Kidney capillary endothelial cell (primary cell): Measurements from ENCODE around the gene SYT7.

ENCODE experiments used
- DNase-seq: peaks from one replicate; pipeline ENCODE4 v3.0.0-alpha.2; 2018; ENCODE audit warnings: low spot score

Gene SYT7

DNA sequence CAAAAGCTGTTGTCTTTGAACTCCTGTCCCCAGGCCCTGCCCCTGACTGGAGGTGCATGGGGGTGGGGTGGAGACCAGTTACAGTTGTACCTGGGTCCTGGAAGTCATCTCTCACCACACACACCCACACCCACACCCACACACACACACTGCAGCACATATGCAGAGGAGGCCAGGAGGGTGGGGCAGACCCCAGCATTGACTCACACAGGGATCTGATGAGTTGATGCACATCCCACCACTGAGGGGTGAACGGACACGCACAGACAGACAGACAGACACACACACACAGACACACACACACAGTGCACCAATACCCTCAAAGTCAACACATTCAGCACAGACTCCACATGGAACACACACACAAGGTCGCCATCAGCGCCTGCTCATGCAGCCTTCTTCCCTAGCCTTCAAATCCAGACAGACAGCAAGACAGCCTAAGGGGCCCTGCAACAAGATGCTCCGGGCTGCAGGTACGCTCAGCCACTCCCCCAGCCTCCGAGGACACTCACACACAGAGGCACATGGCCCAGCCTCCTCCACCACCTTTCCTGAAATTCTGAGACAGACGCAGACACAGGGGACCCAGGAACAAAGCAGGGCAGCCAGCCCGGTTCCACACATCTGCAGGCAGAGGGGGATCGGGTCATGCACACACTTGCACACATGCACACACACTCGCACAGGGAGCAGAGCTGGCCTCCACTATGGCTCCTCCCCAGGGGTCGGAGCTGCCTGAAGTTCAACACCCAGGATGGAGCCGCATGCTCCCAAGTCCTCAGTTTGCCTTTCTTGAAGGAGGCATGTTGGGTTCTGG is 26.5 kb downstream of the SYT7 start:
- no peak for DNase-seq

DNA sequence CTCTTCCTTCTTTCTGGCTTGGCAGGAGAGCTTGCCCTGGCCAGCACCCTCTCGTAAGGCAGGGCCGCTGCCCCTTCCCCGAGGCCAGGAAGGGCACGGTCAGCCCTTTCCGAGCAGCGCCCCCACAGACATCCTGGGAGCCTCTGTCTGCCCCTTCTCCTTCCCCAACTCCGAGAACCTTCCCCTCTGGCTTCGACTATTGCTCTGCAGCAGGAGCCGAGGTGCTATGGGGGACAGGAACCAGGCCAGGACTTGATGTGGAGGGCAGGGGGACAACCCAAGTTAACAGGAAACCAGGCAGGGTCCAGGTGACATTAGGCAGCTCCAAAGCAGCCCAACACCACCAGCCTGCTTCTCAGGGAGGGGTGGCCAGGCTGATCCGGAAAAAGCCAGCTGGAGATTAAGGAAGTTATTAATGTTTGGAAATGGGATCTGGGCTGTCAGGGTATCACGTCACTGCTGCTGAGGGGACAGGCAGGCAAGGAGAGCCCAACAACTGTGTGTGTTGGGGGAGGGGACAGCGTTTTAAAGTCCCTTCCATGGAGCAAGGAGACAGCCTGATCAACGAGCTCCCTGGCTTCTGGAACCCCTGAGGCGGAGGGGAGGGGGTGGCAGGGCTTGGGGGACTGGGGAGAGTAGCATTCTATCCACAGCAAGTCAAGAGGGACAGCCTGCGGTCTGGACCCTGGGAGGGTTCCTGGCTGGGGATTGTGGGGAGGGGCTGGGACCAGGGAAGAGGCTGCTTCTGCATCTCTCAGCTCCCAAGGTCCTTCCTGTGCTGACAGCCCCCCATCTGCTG is 27.3 kb downstream of the SYT7 start:
- DNase-seq = no peak

DNA sequence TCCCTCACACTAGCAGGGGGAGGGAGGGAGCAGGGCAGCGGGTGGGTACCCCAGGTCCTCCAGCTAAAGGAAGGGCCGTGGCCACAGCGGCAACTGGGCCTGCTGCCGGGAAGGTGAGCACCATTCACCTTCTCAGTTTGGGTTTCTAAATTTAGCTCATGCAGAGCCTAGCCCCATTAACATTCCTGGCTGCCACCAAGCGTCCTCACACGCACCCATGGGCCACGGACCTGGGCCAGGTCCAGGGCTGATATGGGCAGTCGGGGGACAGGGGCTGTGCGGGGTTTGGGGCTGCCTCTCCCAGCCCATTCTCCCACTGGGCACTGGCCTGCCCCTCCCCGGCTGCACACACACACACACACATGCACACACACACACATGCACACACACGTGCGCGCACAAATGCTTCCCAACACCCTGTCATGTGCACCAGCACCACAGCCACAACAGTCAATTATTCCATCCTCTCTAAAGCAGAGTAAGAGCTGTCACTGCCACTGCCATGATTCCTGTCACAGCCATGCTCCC is 28.7 kb downstream of the SYT7 start:
- no peak for DNase-seq

DNA sequence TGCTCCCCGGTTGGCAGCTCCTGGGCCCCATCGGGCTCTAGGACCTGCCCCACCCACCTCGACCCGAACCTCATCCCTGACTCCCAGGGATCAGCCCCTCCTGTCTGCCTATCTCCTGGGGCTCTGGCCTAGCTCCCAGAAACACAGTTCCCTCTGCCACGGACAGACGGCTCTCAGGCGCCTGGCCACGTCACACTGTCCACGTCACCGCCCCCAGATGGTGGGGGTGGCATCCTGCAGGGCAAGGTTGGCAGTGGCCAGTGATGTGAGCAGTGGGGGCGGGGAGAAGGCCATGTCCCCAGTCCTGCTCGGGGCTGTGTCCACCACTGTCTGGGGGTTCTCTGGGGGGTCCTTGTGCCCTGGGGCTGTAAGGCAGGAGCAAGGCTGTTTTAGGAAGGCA is 29.2 kb downstream of the SYT7 start:
- DNase-seq = no peak

DNA sequence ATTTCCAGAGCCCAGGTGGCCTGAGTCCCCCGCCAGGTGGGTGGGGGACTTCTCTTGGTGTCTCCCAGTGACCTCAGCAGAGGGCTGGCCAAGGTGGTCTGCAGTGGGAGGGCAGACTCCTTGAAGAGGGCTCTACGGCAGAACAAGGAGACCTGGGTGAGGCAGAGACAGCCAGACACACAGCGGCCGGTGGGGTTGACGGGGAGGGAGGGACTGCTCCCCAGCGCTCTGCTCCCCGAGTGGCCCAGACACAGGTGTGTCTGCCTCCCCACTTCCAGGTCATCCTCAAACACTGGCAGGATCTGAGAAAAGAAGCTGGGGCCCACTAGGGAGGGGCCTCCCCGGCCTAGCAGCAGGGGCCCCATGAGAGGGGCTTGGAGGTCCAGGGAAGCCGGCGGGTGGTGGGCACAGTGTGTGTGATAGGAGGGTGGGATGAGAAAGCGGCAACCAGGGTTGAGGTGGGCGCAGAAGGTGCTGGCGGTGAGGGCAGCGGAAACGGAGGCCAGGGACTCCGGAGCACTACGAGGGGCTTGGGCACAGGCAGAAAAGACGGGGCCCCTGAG is 30.1 kb downstream of the SYT7 start:
- no peak for DNase-seq

DNA sequence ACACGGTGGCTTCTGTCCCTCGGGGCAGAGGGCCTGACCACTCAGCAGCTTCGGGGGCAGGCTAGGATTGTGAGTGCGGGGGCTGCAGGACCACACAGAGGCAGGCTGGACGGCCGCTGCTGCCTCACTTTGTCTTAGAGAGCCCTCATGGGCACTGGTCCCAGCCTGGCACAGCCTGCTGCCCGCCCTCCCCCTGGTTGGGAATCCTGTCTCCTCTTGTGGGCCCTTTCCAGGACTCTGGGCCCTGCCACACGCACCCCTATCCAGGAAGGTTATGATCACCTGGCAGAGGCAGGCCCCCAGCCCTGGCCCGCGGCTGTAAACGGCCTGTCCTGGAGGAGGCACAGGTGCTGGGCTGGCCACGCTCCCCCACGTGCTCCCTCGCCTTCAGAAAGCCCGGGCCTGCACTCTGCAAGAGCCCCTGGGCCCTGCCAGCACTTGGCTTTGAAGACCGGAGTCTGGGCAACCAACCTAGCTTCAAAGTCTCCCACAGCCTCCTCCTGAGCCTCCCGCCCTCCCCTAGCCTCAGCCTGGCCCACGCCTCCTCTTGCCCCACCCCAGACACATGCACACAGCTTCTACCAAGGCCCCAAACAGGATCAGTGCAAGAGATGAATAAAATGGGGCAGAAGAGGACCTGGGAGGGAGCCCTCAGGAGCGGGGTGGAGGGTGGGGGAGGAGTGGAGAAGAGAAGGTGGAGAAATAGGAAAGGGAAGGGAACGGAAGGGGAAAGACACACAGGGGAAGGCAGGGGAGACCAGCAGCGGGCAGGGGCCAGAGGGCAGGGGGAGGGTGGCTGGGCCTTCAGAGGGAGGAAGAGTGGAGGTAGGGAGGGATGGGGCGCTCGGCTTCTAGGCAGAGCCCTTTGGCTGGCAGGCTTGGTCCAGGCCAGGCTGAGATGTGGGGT is 31.0 kb downstream of the SYT7 start:
- DNase-seq = no peak

DNA sequence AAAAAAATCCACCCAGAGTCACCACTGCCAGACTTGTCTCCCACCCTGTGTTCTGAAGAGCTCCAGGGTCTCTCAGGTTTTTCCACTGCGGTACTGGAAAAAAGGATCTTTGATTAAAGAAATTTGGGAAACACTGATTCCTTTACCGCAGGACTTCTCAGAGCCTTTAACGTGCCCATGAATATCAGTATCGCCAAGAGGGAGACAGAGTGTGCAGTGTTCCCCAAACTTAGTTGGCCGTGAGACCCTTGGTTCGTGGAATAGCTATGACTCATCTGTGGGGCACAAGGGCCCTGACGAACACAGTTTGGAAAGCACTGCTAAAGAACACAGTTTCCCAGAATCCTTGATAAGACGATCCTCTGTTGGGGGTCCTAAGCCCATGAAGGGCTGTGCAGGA is 31.7 kb downstream of the SYT7 start:
- no peak for DNase-seq

DNA sequence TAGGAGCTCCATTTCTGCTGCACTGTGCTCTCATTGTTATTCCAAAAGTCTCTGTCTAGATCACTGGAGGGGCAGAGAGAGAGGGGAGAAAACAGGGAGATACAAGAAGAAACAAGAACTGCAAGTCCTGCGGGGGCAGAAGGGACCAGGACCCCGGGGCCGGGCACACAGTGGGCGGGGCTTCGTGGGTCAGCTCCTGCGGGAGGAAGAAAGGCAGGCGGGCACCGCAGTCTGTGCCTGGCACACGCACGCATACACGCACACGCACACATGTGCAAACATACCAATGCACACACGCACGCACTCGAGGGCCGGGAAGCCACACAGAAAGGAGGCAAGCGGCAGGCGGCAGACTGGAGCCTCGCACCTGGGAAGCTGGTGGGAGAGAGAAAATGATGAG is 33.6 kb downstream of the SYT7 start:
- DNase-seq = no peak

DNA sequence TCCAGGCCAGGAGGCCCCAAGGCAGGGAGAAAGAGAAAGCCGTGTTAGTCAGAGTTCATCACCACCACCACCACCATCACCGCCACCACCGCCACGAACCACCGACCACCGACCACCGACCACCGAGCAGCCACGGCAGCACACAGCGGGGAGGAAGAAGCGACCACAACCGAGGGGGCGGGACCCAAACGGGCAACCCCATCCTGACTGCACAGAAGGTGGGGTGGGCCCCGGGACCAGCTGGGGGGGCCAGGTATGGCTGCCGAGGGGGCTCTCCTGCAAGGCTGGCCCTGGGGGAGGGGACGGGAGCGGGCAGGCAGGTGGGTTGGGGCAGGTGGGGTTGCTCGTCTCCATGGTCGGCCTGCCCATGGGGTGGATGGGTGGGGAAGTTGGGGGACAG is 34.2 kb downstream of the SYT7 start:
- no peak for DNase-seq

DNA sequence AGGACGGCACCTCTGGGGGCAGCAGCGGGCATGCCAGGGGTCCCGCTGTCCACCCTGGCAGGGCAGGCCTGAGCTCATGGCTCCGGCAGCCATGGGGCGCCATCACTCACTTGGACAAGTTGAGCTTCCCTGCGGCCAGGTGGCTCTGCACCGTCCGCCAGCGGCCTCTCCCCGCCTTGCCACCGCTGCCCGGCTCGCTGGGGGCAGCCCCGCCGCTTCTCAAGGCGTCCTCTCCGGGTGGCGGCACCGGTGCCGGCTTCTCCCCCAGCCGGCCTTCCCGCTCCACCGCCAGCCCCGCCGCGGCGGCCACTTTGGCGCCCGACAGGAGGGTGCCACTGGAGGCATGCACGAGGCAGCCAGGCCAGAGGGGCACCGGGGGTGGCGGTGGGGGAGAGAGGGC is 35.0 kb downstream of the SYT7 start:
- DNase-seq = no peak

DNA sequence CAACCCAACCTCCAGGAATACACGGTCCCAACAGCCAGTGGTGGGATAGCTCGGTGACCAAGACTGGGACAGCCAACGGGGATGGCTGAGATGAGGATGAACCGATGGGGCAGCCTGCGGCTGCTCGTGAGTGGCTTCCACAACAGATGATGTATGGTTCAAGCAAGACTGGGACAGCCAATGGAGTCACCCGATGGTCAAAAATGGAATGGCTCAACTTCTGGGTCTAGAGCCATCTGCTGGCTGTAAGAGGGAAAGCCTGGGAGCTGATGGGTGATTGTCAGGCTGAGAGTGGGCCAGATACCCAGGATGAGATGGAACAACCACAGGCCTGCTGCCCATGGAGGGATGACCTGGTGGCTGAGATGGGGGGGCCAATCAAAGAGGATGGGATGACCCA is 35.5 kb downstream of the SYT7 start:
- DNase-seq = peak; percentile 21

DNA sequence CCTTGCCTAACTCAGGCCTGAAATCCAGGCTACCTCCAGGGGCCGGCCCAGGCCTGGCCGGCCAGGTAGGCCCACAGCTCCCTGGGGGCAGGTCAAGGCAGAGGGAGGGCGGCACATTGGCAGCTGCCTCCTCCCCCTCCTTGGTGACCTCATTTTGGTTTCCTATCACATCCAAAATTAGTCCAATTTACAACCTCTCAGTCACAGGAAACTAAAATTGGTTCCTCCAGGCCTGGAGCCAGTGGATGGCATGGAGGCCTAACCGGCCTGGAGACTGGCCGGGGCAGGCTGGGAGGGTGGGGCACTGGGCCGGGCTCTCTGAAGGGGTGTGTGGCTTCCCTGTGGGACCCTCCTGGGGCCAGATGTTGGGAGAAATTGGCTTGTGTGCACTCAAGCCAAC is 36.4 kb downstream of the SYT7 start:
- DNase-seq = no peak

DNA sequence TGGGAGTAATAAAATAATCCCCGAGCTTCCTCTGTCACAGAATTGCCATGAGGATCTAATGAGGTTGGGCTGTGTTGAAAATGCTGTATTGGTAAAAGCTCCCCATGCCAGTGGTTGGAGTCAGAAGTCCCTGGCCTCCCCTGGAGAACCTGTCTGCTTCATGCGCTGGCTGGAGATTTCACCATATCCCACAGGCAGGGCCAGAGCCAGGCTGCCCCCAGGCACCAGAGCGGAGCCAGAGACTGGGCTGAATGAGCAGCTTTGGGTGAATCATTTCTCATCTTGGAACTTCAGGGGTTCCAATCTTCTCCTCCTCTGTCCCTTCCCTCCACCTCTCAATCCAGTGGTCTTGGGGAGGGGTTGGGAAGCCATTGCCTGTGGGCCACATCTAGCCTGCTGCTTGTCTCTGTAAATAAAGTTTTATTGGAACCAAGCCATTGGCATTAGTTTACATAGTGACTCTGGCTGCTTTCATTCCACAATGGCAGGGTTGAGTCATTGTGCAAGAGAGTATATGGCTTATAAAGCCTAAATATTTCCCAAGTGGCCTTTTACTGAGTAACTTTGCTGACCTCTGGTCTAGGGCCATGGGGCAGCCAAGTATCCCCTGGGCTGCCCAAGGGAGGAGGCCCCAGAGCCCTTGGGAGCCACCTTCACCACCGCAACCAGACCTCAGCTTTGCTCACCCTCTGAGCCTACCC is 37.1 kb downstream of the SYT7 start:
- DNase-seq = peak; percentile 5

DNA sequence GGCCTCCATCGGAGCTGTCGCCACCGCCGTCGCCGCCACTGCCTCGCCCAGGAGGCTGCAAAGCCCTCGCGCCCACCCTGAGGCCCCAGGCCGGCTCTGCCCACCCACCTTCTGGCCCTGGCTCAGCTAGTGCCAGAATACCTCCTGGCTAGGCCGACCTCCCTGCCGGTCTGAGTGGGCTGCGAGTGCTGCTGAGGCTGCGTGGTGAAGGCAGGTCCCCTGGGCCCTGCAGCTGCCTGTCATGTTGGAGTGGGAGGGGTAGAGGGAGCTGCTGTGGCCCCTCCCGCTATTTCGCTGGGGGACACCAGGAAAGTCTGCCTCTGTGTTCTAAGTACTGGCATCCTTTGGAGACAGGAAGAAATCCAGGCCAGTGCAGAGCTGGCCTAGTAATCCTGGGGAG is 38.2 kb downstream of the SYT7 start:
- DNase-seq = no peak

DNA sequence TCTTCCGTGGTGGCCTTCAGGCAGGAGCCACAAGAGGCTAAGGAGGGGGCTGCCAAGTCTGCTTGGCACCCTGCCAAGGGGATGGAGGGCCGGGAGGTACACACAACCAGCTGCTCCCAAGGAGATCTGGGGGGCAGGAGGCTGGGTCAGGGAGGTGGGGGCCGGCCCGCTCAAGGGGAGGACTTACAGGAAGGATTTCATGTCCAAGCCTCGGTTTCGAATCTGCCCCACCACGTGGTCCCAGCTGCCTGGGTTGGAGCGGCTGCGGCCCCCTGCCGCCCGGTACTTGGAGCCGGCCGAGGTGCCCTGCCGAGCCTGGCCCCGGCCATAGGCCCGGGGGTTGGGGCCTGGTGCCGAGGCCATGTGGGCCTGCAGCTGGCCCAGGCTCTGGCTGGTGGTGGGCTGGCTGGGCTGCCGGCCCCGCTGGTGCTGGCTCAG is 38.8 kb downstream of the SYT7 start:
- no peak for DNase-seq

DNA sequence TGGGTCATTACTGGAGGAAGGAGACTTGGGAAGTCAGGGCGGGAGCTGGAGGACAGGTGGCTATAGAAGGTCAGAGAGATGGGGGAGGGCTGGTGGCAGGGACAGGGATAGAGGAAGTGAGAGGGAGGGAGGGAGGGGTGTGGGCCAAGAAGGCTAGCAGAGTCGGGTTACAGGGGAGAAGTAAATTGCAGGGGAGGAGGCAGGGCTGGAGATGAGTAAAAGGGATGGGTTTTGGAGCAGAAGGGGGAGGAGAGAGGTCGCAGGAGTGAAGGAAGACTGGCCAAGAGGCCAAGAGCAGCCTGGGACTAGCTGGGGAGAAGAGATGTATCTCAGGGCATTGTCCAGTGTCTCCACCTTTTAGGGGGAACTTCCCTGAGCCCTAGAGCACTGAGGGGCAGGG is 39.3 kb downstream of the SYT7 start:
- no peak for DNase-seq

DNA sequence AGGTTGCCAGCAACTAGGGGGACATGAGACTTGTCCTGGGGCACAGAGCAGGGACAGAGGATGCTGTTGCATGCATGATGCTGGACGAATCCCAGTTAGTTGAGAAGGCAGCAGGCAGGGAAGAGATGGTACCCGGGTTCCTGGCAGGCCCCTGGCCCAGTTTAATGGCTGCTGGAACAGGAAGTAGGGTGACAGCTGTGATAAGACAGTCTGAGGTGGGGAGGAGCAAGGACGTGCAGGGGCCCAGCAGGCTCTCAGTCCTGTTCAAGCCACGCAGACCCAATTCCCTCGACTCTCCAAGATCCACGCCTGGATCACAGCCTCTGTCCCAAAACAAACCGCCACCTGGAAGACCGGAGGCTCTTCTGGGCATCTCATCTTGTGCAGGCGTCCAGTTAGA is 40.3 kb downstream of the SYT7 start:
- no peak for DNase-seq

DNA sequence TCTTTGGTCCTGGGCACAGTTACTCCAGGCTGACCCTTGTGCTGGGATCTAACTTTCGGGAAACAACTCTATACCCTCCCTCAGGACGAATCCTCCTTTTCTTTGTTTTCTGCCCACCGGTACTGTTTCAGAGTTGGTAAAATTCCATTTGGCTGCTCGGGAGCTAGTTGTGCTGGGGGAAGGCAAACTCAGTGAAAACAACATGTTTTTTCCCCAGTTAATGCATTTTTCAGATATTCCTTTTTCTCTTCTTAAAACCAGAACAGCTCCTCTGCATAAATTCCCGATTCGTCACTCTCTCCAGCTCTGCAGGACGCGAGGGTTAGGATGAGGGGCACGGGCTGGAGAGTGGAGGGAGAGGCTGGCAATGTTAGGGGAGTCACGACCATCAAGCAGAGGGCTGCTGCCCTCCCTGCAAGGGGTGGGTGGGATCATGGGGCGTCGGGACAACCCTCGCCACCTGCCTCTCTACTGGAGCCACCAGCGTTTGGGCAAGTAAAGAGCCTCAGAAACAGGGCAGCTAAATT is 41.0 kb downstream of the SYT7 start:
- DNase-seq = no peak

DNA sequence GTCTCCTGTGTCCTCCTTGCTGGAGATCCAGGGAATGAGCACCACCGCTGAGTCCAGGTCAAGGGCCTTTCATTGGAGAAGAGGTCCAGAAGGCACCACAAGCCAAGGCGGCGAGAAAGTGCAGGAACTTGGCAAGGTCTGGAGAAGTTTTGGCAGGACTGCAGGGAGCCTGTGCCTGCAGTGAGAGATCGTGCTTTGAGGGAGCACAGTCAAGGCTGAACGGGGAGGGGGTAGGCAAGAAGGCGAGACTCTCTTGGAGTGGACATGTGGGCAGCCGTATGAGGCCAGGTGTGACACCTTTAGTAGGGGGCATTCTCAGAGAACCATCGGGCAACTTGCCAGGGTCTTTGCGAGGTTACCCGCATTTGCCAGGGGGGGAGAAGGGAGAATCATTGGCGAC is 41.9 kb downstream of the SYT7 start:
- DNase-seq = no peak

DNA sequence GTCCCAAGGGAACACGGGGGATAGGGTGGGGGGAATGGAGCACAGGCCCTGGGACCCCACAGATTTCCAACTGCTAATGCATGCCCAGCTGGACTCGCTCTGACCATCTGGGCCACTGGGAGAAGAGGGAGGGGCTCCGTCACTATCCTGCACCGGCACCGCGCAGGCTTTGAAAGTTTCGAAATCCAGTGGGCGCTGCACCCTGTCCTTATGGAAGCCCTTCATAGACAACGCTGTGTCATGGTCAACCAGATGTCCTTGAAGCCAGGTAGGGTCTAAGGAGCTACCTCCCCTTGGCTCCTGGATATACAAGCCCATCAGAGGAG is 42.3 kb downstream of the SYT7 start:
- no peak for DNase-seq

DNA sequence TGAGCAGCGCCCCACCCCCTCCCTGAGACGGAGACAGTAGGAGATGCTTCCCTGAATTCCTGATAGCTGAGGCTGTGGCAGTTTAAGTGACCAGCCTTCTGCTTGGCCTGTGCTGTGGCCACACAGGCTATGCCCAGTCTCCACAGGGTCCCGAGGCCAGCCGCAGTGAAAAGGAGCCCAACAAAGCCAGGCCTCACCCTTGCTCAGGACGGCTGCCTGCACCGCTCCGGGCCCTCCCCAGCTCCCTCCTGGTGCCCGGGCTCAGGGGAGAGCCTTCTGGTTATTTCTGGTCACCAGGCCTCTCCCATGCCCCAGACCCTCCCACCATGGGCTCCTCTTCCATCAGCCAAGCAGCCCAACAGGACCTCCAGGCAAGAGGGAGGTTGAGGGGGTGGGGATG is 43.5 kb downstream of the SYT7 start:
- DNase-seq = no peak
